ENCODE measurements around the gene USP47. TPM values are rescaled to one million over a fixed set of nuclear protein-coding genes. Genes with fewer than 3 reads are reported as not detected.
A peak's percentile ranks its signal among the peaks of the same experiment; 100 is the strongest.

USP47 gene
- total and polyA plus RNA-seq, 2 experiments from 2014 or later = 16.3 to 36.7 TPM

DNA sequence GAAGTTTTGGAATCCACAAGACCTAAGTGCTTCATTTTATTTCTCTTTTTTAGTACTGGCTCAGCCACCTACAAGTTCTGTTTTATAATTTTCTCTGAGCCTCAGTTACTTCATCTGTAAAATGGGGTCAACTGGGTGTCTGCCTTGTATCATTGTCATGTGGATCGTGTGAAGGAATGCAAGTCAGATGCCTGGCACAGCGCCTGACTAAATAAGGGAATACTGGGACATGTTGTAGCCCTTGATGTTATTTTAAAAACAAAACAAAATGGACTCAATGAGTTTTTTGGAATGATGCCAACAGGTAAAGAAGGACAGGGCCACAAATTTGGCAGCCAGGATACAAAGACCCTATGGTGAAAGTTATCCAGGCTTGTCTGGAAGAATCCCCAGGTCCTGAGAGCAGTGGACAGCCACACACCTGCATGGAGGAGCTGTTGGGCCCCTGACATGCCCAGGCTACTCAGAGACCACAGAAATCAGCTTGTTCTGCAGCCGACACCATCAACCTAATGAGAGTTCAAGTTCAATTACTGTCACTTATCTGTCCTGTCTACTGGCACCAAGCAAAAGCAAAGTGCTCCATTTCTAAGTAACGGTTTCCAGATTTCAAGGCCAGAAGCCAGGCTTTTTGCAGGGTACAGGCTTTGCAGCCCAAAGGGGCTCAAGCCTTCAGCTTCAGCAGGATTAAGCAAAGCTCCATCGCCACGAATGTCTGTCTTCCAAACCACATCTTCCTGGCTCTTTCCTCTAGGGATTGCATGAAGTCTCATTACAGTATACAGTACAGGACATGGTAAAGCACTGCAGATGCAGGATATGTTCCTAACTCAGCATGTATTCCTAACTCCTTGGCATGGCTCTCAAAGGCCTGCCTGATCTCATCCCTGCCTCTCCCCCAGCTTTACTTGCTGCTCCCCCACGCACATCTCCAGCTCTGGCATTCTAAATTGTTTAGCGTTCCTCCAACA lies 148.3 kb downstream of the USP47 start:
- TF ChIP-seq JUNB (IDR thresholded peaks at IDR 0.05; ENCODE audit: unreplicated experiment) (no peak), EZH2 (IDR thresholded peaks at IDR 0.05; ENCODE audit: low read depth, unreplicated experiment) (no peak), STAT1 (IDR thresholded peaks at IDR 0.05; ENCODE audit: unreplicated experiment) (no peak), EZH2phosphoT487 (IDR thresholded peaks at IDR 0.05; ENCODE audit: unreplicated experiment) (no peak), ETS1 (IDR thresholded peaks at IDR 0.05) (no peak)
- Histone ChIP-seq H3K27ac (ENCODE audit: low read depth) (no peak overlapping the region), H3K4me2 (no peak overlapping the region), H3K36me3 (ENCODE audit: insufficient read depth) (no peaks in the 10 kb centered on the region), H3K27me3 (ENCODE audit: insufficient read depth) (no peaks in the 10 kb centered on the region), H3K79me2 (replicated peaks; ENCODE audit: insufficient read depth) (no peaks in the 10 kb centered on the region), H3F3A (replicated peaks; ENCODE audit: low read depth) (no peaks in the 10 kb centered on the region), H3K4me3 (no peak overlapping the region), H3K4me1 (ENCODE audit: insufficient read depth) (peaks cover 7% of the 10 kb centered on the region; the same call in 1 of the 2 replicates), H2AFZ (no peak overlapping the region), H4K20me1 (replicated peaks; ENCODE audit: insufficient read depth) (no peaks in the 10 kb centered on the region; the same call in 1 of the 2 replicates), H3K9me2 (ENCODE audit: insufficient read depth) (no peaks in the 10 kb centered on the region)
- ATAC-seq = no peak
- H3K27me3 Mint-ChIP-seq (ENCODE audit: insufficient read depth, low read depth, poor library complexity) = no peaks in the 10 kb centered on the region
- H3K9me3 Mint-ChIP-seq = no peaks in the 10 kb centered on the region; the same call in 2 of the 3 replicates
- no peak overlapping the region for H3K27ac Mint-ChIP-seq
- DNase-seq (ENCODE audit: low spot score) = no peak
- peaks cover 13% of the 10 kb centered on the region; the same call in 2 of the 3 replicates for H3K36me3 Mint-ChIP-seq (ENCODE audit: low read depth)
- no peak overlapping the region for H3K4me3 Mint-ChIP-seq
- H3K4me1 Mint-ChIP-seq = peaks cover 19% of the 10 kb centered on the region

GRCh38 chr11:11992257-11993212 lies 150.8 kb downstream of the USP47 start:
- no peaks in the 10 kb centered on the region for H3K79me2 ChIP-seq (replicated peaks; ENCODE audit: insufficient read depth)
- no peaks in the 10 kb centered on the region for H3K9me2 ChIP-seq (ENCODE audit: insufficient read depth)
- Mint-ChIP-seq H3K9me3 (no peaks in the 10 kb centered on the region), H3K4me3 (no peak overlapping the region), H3K4me1 (peaks cover 6% of the 10 kb centered on the region), H3K36me3 (ENCODE audit: low read depth) (peaks cover 9% of the 10 kb centered on the region; the same call in 2 of the 3 replicates), H3K27ac (no peak overlapping the region), H3K27me3 (ENCODE audit: insufficient read depth, low read depth, poor library complexity) (no peaks in the 10 kb centered on the region)
- DNase-seq (ENCODE audit: low spot score) (no peak), ATAC-seq (peak; percentile 36; the same call in 2 of the 3 replicates)
- no peak overlapping the region for H2AFZ ChIP-seq
- H3K27ac ChIP-seq (ENCODE audit: low read depth) = no peak overlapping the region
- H3K27me3 ChIP-seq (ENCODE audit: insufficient read depth) = no peaks in the 10 kb centered on the region
- no peak overlapping the region for H3K4me3 ChIP-seq
- no peaks in the 10 kb centered on the region; the same call in 1 of the 2 replicates for H3K36me3 ChIP-seq (ENCODE audit: insufficient read depth)
- no peaks in the 10 kb centered on the region for H3K4me1 ChIP-seq (ENCODE audit: insufficient read depth)
- no peaks in the 10 kb centered on the region for H3F3A ChIP-seq (replicated peaks; ENCODE audit: low read depth)
- H4K20me1 ChIP-seq (replicated peaks; ENCODE audit: insufficient read depth) = no peaks in the 10 kb centered on the region; the same call in 1 of the 2 replicates
- H3K4me2 ChIP-seq = no peak overlapping the region
- TF ChIP-seq STAT1 (IDR thresholded peaks at IDR 0.05; ENCODE audit: unreplicated experiment) (no peak), POLR2AphosphoS5 (IDR thresholded peaks at IDR 0.05; ENCODE audit: low read depth) (no peak), NANOG (IDR thresholded peaks at IDR 0.05; ENCODE audit: borderline replicate concordance) (no peak), CREB1 (CRISPR knock-in tag; IDR thresholded peaks at IDR 0.05; ENCODE audit: low read depth) (no peak), ETS1 (IDR thresholded peaks at IDR 0.05) (no peak), REST (IDR thresholded peaks at IDR 0.05; ENCODE audit: unreplicated experiment) (no peak), EZH2phosphoT487 (IDR thresholded peaks at IDR 0.05; ENCODE audit: unreplicated experiment) (no peak)
- TF ChIP-seq, protein P1, sequence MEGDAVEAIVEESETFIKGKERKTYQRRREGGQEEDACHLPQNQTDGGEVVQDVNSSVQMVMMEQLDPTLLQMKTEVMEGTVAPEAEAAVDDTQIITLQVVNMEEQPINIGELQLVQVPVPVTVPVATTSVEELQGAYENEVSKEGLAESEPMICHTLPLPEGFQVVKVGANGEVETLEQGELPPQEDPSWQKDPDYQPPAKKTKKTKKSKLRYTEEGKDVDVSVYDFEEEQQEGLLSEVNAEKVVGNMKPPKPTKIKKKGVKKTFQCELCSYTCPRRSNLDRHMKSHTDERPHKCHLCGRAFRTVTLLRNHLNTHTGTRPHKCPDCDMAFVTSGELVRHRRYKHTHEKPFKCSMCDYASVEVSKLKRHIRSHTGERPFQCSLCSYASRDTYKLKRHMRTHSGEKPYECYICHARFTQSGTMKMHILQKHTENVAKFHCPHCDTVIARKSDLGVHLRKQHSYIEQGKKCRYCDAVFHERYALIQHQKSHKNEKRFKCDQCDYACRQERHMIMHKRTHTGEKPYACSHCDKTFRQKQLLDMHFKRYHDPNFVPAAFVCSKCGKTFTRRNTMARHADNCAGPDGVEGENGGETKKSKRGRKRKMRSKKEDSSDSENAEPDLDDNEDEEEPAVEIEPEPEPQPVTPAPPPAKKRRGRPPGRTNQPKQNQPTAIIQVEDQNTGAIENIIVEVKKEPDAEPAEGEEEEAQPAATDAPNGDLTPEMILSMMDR (conservative IDR thresholded peaks at IDR 0.05; ENCODE audit: low read depth in 2 of 2) = no peak
